Body of pancreas (tissue), 4 donors: ENCODE data around the gene MMP17.

Source experiments
- CTCF ChIP-seq, 7 experiments: fragments of 450-650 bp in 4 of 7; fragments of 200-600 bp in 3 of 7; sonication (generic) in 3 of 7; IDR thresholded peaks; one replicate each; pipeline ENCODE4 v1.5.1; 2016 to 2019; ENCODE audit warnings: antibody characterized with exemption in 7 of 7
- POLR2A ChIP-seq, 3 donors: fragments of 450-650 bp; IDR thresholded peaks; one replicate each; pipeline ENCODE4 v1.6.1; 2016; ENCODE audit warnings: antibody characterized with exemption in 3 of 3, mild to moderate bottlenecking in 2 of 3

DNA sequence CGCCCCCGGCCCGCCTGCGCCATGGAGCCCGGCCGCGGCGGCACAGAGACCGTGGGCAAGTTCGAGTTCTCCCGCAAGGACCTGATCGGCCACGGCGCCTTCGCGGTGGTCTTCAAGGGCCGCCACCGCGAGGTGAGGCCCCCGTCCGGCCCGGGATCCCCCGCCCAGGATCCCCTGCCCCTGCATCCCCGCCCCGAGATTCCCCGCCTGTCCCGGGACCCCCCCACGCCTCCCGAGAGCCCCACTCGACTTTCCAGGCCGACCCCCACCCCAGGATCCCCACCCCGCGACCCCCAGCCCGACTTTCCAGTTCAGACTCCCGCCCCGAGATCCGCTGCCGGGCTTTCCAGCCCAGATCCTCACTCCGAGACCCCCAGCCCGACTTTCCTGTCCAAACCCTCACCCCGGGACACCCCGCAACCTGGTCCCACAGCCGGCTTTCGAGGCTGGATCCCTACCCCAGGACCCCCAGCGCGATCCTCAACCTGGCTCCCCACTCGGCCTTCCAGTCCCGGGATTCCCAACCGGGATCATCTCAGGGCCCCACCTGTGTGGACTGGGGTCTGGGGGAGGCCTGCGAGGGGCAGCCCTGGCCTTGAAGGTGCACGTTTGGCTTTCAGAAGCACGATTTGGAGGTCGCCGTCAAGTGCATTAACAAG, 66.9 kb downstream of the MMP17 start:
- TF ChIP-seq CTCF (IDR thresholded peaks at IDR 0.05) (no peak), POLR2A (IDR thresholded peaks at IDR 0.05) (no peak)
